Coronary artery (tissue), 2 donors: ENCODE results near the gene PCDH15.

Experiments
- DNase-seq: peaks from one replicate; pipeline ENCODE4 v3.0.0-alpha.2; 2017; ENCODE audit warnings: low spot score
- H3K27ac ChIP-seq, 2 donors: fragments of 200-600 bp; sonication (generic); one replicate each; pipeline ENCODE4 v1.5.1; 2016 to 2019
- H3K4me3 ChIP-seq: fragments of 200-600 bp; sonication (generic); 2 replicates; pipeline ENCODE4 v1.5.1; 2016; ENCODE audit warnings: mild to moderate bottlenecking, moderate library complexity
- CTCF ChIP-seq: fragments of 200-600 bp; sonication (generic); IDR thresholded peaks from one replicate; pipeline ENCODE4 v1.5.1; 2019; ENCODE audit warnings: antibody characterized with exemption

Gene PCDH15

GRCh38 chr10:54314430-54314829, 486.6 kb downstream of the PCDH15 start:
- Histone ChIP-seq H3K4me3 (no peak overlapping the region), H3K27ac (no peak overlapping the region)
- no peak for TF ChIP-seq CTCF

GRCh38 chr10:54284526-54285193, 516.4 kb downstream of the PCDH15 start:
- TF ChIP-seq CTCF, result no peak
- no peak for DNase-seq
- no peak overlapping the region for H3K4me3 ChIP-seq
- no peak overlapping the region for H3K27ac ChIP-seq

More at GRCh38 chr10:54314430-54314829, 486.6 kb downstream of the PCDH15 start:
- DNase-seq, result no peak

GRCh38 chr10:54282012-54282411, 519.0 kb downstream of the PCDH15 start:
- no peak for DNase-seq
- no peak for TF ChIP-seq CTCF
- Histone ChIP-seq H3K4me3 (no peak overlapping the region), H3K27ac (no peak overlapping the region)

GRCh38 chr10:54266395-54266794, 534.6 kb downstream of the PCDH15 start:
- H3K27ac ChIP-seq, result no peak overlapping the region
- H3K4me3 ChIP-seq, result no peak overlapping the region
- TF ChIP-seq CTCF, result no peak
- DNase-seq, result no peak

GRCh38 chr10:54262726-54263125, 538.3 kb downstream of the PCDH15 start:
- no peak overlapping the region for H3K4me3 ChIP-seq
- H3K27ac ChIP-seq, result no peak overlapping the region
- no peak for DNase-seq
- TF ChIP-seq CTCF, result no peak

GRCh38 chr10:54259104-54259503, 541.9 kb downstream of the PCDH15 start:
- H3K4me3 ChIP-seq, result no peak overlapping the region
- no peak for TF ChIP-seq CTCF
- H3K27ac ChIP-seq, result no peak overlapping the region
- no peak for DNase-seq

GRCh38 chr10:54234832-54235231, 566.2 kb downstream of the PCDH15 start:
- no peak for DNase-seq
- no peak for TF ChIP-seq CTCF
- Histone ChIP-seq H3K4me3 (no peak overlapping the region), H3K27ac (no peak overlapping the region)
